Adrenal gland (tissue), 5 donors: ENCODE results near the gene CHPT1.

ENCODE experiments used
- POLR2A ChIP-seq, 2 donors: fragments of 450-650 bp; IDR thresholded peaks; one replicate each; pipeline ENCODE4 v1.6.1; 2017; ENCODE audit warnings: antibody characterized with exemption in 2 of 2, mild to moderate bottlenecking in 2 of 2, moderate library complexity in 1 of 2
- TF ChIP-seq, protein P1 (sequence below), 6 experiments: fragments of 450-650 bp in 4 of 6; fragments of 200-600 bp in 2 of 6; sonication (generic) in 1 of 6; IDR thresholded peaks; 1 replicate in 5 of 6; 2 replicates in 1 of 6; pipeline versions ENCODE4 v1.5.1 to v1.8.0; 2016 to 2021; ENCODE audit warnings: antibody characterized with exemption in 6 of 6, mild to moderate bottlenecking in 2 of 6, moderate library complexity in 1 of 6
- donor health status: DM: no; HTN: no; CAD: no.

GRCh38 chr12:101648195-101648594 is 49.2 kb upstream of the CHPT1 start:
- TF ChIP-seq, protein P1, sequence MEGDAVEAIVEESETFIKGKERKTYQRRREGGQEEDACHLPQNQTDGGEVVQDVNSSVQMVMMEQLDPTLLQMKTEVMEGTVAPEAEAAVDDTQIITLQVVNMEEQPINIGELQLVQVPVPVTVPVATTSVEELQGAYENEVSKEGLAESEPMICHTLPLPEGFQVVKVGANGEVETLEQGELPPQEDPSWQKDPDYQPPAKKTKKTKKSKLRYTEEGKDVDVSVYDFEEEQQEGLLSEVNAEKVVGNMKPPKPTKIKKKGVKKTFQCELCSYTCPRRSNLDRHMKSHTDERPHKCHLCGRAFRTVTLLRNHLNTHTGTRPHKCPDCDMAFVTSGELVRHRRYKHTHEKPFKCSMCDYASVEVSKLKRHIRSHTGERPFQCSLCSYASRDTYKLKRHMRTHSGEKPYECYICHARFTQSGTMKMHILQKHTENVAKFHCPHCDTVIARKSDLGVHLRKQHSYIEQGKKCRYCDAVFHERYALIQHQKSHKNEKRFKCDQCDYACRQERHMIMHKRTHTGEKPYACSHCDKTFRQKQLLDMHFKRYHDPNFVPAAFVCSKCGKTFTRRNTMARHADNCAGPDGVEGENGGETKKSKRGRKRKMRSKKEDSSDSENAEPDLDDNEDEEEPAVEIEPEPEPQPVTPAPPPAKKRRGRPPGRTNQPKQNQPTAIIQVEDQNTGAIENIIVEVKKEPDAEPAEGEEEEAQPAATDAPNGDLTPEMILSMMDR (IDR thresholded peaks at IDR 0.05) = no peak
- no peak for TF ChIP-seq POLR2A (IDR thresholded peaks at IDR 0.05)
